Common myeloid progenitor, CD34-positive (primary cell): ENCODE data around the gene FGFR3.
"Not testable (repeated sequence)": the region's sequence is repeated elsewhere in the genome, so short reads cannot be mapped to it uniquely, and the experiment has no call there.

Source experiments
- CTCF ChIA-PET: fragments of 350-600 bp; sonication (Branson Sonifier 250); formaldehyde crosslinking; loops from one replicate; lab custom pipeline; 2021; ENCODE audit warnings: antibody characterized with exemption; lab: Charles Lee
- POLR2A ChIA-PET: fragments of 350-600 bp; sonication (Branson Sonifier 250); formaldehyde crosslinking; loops from one replicate; lab custom pipeline; 2021; ENCODE audit warnings: antibody characterized with exemption; lab: Charles Lee
- DNase-seq, 3 donors: peaks; one replicate each; pipeline versions ENCODE4 v3.0.0 to v3.0.0-alpha.2; 2013
- H3K27ac ChIP-seq, 2 experiments: 1 replicate in 1 of 2; 2 replicates in 1 of 2; pipeline ENCODE4 v1.7.0; 2013; ENCODE audit warnings: inconsistent platforms in 2 of 2, low read length in 2 of 2, mild to moderate bottlenecking in 2 of 2, low read depth in 1 of 2, moderate library complexity in 1 of 2; ENCODE audit not compliant: severe bottlenecking in 2 of 2, insufficient read depth in 1 of 2, poor library complexity in 1 of 2
- H3K27me3 ChIP-seq, 5 experiments: replicated peaks in 2 of 5; 1 replicate in 3 of 5; 2 replicates in 2 of 5; pipeline versions ENCODE4 v1.6.1 to v1.7.0; 2013; ENCODE audit warnings: low read length in 4 of 5, mild to moderate bottlenecking in 2 of 5, moderate library complexity in 2 of 5, inconsistent platforms in 1 of 5; ENCODE audit not compliant: insufficient read depth in 5 of 5, control insufficient read depth in 4 of 5
- H3K36me3 ChIP-seq, 4 experiments: 1 replicate in 2 of 4; 2 replicates in 2 of 4; pipeline versions ENCODE4 v1.6.1 to v1.7.0; 2013; ENCODE audit warnings: low read length in 3 of 4, control low read depth in 1 of 4, mild to moderate bottlenecking in 1 of 4; ENCODE audit not compliant: control insufficient read depth in 4 of 4, insufficient read depth in 4 of 4
- H3K4me1 ChIP-seq, 4 experiments: 1 replicate in 3 of 4; 2 replicates in 1 of 4; pipeline versions ENCODE4 v1.6.1 to v1.7.1; 2013; ENCODE audit warnings: low read length in 3 of 4, mild to moderate bottlenecking in 3 of 4, control low read depth in 1 of 4, inconsistent platforms in 1 of 4, moderate library complexity in 1 of 4; ENCODE audit not compliant: control insufficient read depth in 4 of 4, insufficient read depth in 4 of 4; ENCODE audit errors: control extremely low read depth in 1 of 4
- H3K4me3 ChIP-seq, 7 experiments: 1 replicate in 4 of 7; 2 replicates in 3 of 7; pipeline versions ENCODE4 v1.5.1 to v1.7.0; 2013; ENCODE audit warnings: mild to moderate bottlenecking in 7 of 7, low read length in 6 of 7, moderate library complexity in 6 of 7, inconsistent platforms in 2 of 7, low read depth in 2 of 7, control low read depth in 1 of 7; ENCODE audit not compliant: insufficient read depth in 4 of 7, control insufficient read depth in 1 of 7; ENCODE audit errors: extremely low read depth in 1 of 7
- H3K9me3 ChIP-seq, 5 experiments: 1 replicate in 4 of 5; 2 replicates in 1 of 5; pipeline versions ENCODE4 v1.6.1 to v1.7.1; 2013; ENCODE audit warnings: low read length in 4 of 5, mild to moderate bottlenecking in 2 of 5, inconsistent platforms in 1 of 5, low read depth in 1 of 5, moderate library complexity in 1 of 5; ENCODE audit not compliant: control insufficient read depth in 4 of 5, insufficient read depth in 2 of 5; ENCODE audit errors: control extremely low read depth in 1 of 5
- WGBS: methylation state at CpG from one replicate; pipeline ENCODE4 v1.1.5; 2013; ENCODE audit not compliant: insufficient coverage; 5-methylcytosine and 5-hydroxymethylcytosine counted together

FGFR3 gene

GRCh38 chr4:1833307-1834046, 40.4 kb downstream of the FGFR3 start:
- no peak for DNase-seq
- CTCF ChIA-PET, result interaction anchor here (0.8 to 4.9 kb wide), 3 partner anchors 12 to 67 kb away, joined by 3 to 29 read pairs (median 4); no protein-coding TSS in a partner anchor
- 95% methylated on average over 12 of the region's 14 CpGs for WGBS
- POLR2A ChIA-PET, result no interaction called here
- H3K36me3 ChIP-seq, result peaks cover 7 to 75% (median 51%) of the 10 kb centered on the region in 4 experiments
- no peaks in the 10 kb centered on the region for H3K9me3 ChIP-seq
- H3K27me3 ChIP-seq, result no peaks in the 10 kb centered on the region
- no peak overlapping the region for H3K27ac ChIP-seq
- H3K4me3 ChIP-seq, result no peak overlapping the region
- H3K4me1 ChIP-seq, result peaks cover 0 to 6% (median 3%) of the 10 kb centered on the region in 4 experiments

DNA sequence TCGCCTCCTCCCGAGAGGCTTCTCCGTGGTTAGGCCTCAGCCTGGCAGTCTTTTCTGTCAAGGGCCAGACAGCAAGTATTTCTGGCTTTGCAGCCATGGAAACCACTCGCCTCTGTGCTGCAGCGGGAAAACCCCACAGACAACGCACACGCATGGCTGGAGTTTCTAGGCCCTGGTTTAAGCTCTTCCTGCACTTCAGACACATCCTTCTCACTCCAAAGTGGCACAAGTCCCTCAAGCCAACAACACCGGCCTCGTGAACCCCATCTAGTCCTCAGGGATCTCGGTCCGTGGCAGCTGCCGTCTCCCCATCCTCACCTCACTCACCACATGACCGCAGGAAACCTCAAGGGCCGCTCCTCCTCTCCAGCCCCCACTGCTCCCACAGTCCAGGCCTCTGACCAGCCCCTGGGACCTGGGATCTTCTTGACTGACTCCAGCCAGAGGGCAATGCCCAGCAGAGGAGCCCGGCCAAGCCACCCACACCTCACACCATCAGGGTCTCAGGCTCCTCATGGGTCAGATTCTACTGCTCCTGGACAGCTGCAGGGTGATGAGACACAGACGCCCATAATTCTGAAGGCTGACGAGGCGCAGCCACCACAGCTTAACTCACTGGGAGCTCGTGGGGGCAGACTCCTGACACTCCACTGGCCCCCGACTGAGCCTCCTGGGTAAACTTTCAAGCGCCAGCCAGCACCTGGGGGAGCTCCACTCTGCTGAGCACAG, 41.1 kb downstream of the FGFR3 start:
- CTCF ChIA-PET, result interaction anchor here (4.9 kb wide), 1 partner anchor 66 kb away, joined by 29 read pairs; no protein-coding TSS in a partner anchor
- peak in 1 of 3 donors; percentile 7 for DNase-seq
- POLR2A ChIA-PET, result no interaction called here
- Histone ChIP-seq H3K27ac (no peak overlapping the region), H3K4me3 (no peak overlapping the region), H3K27me3 (no peaks in the 10 kb centered on the region), H3K4me1 (peaks cover 0 to 6% (median 3%) of the 10 kb centered on the region in 4 experiments), H3K9me3 (no peaks in the 10 kb centered on the region), H3K36me3 (peaks cover 7 to 82% (median 56%) of the 10 kb centered on the region in 4 experiments)
- 95% methylated on average over 19 of the region's 21 CpGs for WGBS

- DNase-seq, H3K4me1 ChIP-seq, H3K9me3 ChIP-seq, POLR2A ChIA-PET, H3K4me3 ChIP-seq, H3K27ac ChIP-seq, H3K27me3 ChIP-seq: not testable (repeated sequence)
- WGBS, result 100% methylated on average over 4 of the region's 8 CpGs
- H3K36me3 ChIP-seq, result peaks cover 7 to 88% (median 61%) of the 10 kb centered on the region in 4 experiments
- CTCF ChIA-PET, result interaction anchor here (1.2 to 4.9 kb wide), 2 partner anchors 30 to 64 kb away, joined by 3 to 29 read pairs; no protein-coding TSS in a partner anchor
Observed at GRCh38 chr4:1835836-1836235, 42.7 kb downstream of the FGFR3 start.

GRCh38 chr4:1836650-1837049, 43.6 kb downstream of the FGFR3 start:
- H3K27me3 ChIP-seq, result no peaks in the 10 kb centered on the region
- DNase-seq, result no peak
- H3K4me1 ChIP-seq, result peaks cover 0 to 3% (median 0%) of the 10 kb centered on the region in 4 experiments
- ChIA-PET POLR2A (no interaction called here), CTCF (no interaction called here)
- no peak overlapping the region for H3K4me3 ChIP-seq
- no peak overlapping the region for H3K27ac ChIP-seq
- peaks cover 7 to 88% (median 65%) of the 10 kb centered on the region in 4 experiments for H3K36me3 ChIP-seq
- no peaks in the 10 kb centered on the region for H3K9me3 ChIP-seq
- WGBS, result 100% methylated on average over 4 of the region's 7 CpGs

DNA sequence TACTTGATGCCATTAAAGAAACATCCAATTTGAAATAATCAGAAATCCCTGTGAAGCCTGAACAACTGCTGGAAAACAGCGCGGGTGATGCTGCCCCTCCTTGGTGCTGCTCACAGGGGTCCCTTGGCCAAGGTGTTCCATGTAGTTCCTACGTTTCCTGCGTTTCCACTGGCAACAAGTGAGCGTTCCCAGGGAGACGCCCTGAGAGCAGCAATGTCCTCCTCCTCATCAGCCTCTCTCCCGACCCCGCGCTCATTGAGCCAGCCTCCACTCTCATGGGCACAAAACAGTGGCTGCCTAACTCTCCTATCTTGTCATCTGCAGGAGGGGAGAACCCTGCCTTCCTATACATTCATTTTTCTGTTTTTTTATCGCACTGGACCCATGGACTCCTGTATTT, 44.0 kb downstream of the FGFR3 start:
- WGBS, result 95% methylated on average over 10 of the region's 10 CpGs
- no peaks in the 10 kb centered on the region for H3K27me3 ChIP-seq
- no peak for DNase-seq
- ChIA-PET POLR2A (no interaction called here), CTCF (no interaction called here)
- H3K27ac ChIP-seq, result no peak overlapping the region
- no peak overlapping the region for H3K4me3 ChIP-seq
- peaks cover 7 to 86% (median 66%) of the 10 kb centered on the region in 4 experiments for H3K36me3 ChIP-seq
- H3K4me1 ChIP-seq, result peaks cover 0 to 5% (median 0%) of the 10 kb centered on the region in 4 experiments
- H3K9me3 ChIP-seq, result no peaks in the 10 kb centered on the region

DNA sequence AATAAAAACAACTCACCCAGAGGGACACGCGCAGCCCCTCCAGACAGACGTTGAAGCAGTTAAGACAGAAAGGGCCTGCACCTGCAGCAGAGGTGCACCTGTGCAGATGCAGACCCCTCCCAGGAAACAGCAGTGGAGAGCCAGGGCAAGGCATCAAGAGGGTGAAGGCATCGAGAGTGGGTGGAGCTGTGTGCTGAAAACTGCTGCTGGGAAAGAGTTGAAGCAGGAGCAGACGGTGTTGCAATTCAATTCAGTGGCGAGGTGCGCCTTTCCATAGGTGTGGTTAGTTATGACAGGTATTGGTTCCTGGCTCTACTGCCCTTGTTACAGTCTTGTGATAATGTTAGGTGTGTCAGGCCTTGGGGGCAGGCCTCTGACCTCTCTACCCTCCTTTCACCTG, 46.2 kb downstream of the FGFR3 start:
- no peak for DNase-seq
- WGBS, result 96% methylated on average over 7 of the region's 7 CpGs
- no peak overlapping the region for H3K4me3 ChIP-seq
- H3K27me3 ChIP-seq, result no peaks in the 10 kb centered on the region
- POLR2A ChIA-PET, result no interaction called here
- H3K27ac ChIP-seq, result no peak overlapping the region
- no peaks in the 10 kb centered on the region for H3K9me3 ChIP-seq
- H3K36me3 ChIP-seq, result peaks cover 2 to 86% (median 68%) of the 10 kb centered on the region in 4 experiments
- CTCF ChIA-PET, result interaction anchor here (1.0 to 1.1 kb wide), 3 partner anchors 27 to 60 kb away, joined by 3 read pairs; no protein-coding TSS in a partner anchor
- H3K4me1 ChIP-seq, result peaks cover 0 to 5% (median 0%) of the 10 kb centered on the region in 4 experiments
